GM19452 (cell line): ENCODE measurements around the gene SKA3.

Source experiments
- ATAC-seq: cut with Tn5 transposase; IDR thresholded peaks from one replicate; pipeline ENCODE4 v1.9.1; 2021; ENCODE audit not compliant: unreplicated experiment

SKA3 gene

GRCh38 chr13:21117104-21117809 is 59.1 kb downstream of the SKA3 start:
- no peak for ATAC-seq

GRCh38 chr13:21116141-21116540 is 60.2 kb downstream of the SKA3 start:
- ATAC-seq: no peak

- no peak for ATAC-seq
Observed at GRCh38 chr13:21115231-21115630, 61.1 kb downstream of the SKA3 start.

GRCh38 chr13:21111546-21111945 is 64.8 kb downstream of the SKA3 start:
- no peak for ATAC-seq

GRCh38 chr13:21109168-21109567 is 67.2 kb downstream of the SKA3 start:
- no peak for ATAC-seq

GRCh38 chr13:21106089-21106488 is 70.3 kb downstream of the SKA3 start:
- ATAC-seq: no peak

- no peak for ATAC-seq
Observed at GRCh38 chr13:21104199-21105019, 71.9 kb downstream of the SKA3 start.
